K562 (cell line): Measurements from ENCODE around the gene ANAPC16. TPM values are rescaled to one million over a fixed set of nuclear protein-coding genes. Genes with fewer than 3 reads are reported as not detected.

Source experiments
- BACH1 ChIP-seq: fragments of 200-800 bp; sonication (Bioruptor generic); IDR thresholded peaks from 2 replicates; pipeline ENCODE4 v1.6.1; 2016; ENCODE audit warnings: missing genetic modification characterization, missing compliant biosample characterization
- BCOR ChIP-seq: fragments of 450-650 bp; IDR thresholded peaks from 2 replicates; pipeline ENCODE4 v1.6.1; 2016
- BRD4 ChIP-seq: fragments of 200-600 bp; sonication (generic); IDR thresholded peaks from 2 replicates; pipeline ENCODE4 v1.6.1; 2017; ENCODE audit warnings: inconsistent platforms
- CAMTA2 ChIP-seq: fragments of 250-450 bp; sonication (Bioruptor Pico); conservative IDR thresholded peaks from 2 replicates; pipeline ENCODE4 v1.5.1; 2022
- CCAR2 ChIP-seq: fragments of 200-400 bp; formaldehyde crosslinking; IDR thresholded peaks from 2 replicates; pipeline ENCODE4 v1.6.1; 2017; ENCODE audit warnings: mild to moderate bottlenecking, low read depth, low read length
- ELF1 ChIP-seq: fragments of 200-800 bp; sonication (Bioruptor generic); IDR thresholded peaks from 2 replicates; pipeline ENCODE4 v1.6.1; 2016; ENCODE audit warnings: missing genetic modification characterization, missing compliant biosample characterization
- FOXJ2 ChIP-seq: fragments of 200-800 bp; sonication (Bioruptor generic); IDR thresholded peaks from 2 replicates; pipeline ENCODE4 v1.6.1; 2016; ENCODE audit warnings: missing genetic modification characterization, missing compliant biosample characterization
- KAT7 ChIP-seq: sonication (generic); formaldehyde crosslinking; IDR thresholded peaks from 2 replicates; pipeline ENCODE4 v1.8.0; 2022; ENCODE audit warnings: missing genetic modification reagents, mild to moderate bottlenecking, borderline replicate concordance
- LCOR ChIP-seq: sonication (generic); formaldehyde crosslinking; IDR thresholded peaks from 2 replicates; pipeline ENCODE4 v1.8.0; 2022; ENCODE audit warnings: mild to moderate bottlenecking, missing genetic modification reagents
- MED1 ChIP-seq: sonication (generic); formaldehyde crosslinking; IDR thresholded peaks from 2 replicates; pipeline ENCODE4 v1.8.1; 2023; ENCODE audit warnings: missing genetic modification reagents, borderline replicate concordance
- MIER1 ChIP-seq: fragments of 450-650 bp; IDR thresholded peaks from 2 replicates; pipeline ENCODE4 v1.6.1; 2016; ENCODE audit warnings: antibody characterized with exemption, mild to moderate bottlenecking, low read depth
- NBN ChIP-seq: fragments of 450-650 bp; IDR thresholded peaks from 2 replicates; pipeline ENCODE4 v1.6.1; 2016; ENCODE audit warnings: low read depth, mild to moderate bottlenecking
- NELFE ChIP-seq: IDR thresholded peaks from 2 replicates; pipeline ENCODE4 v1.6.1; 2011; ENCODE audit warnings: mild to moderate bottlenecking; ENCODE audit not compliant: insufficient read depth, insufficient read length
- NR2C1 ChIP-seq, 2 experiments: fragments of 450-650 bp; IDR thresholded peaks; 2 replicates each; pipeline ENCODE4 v1.6.1; 2017; ENCODE audit warnings: mild to moderate bottlenecking in 2 of 2, antibody characterized with exemption in 1 of 2, inconsistent platforms in 1 of 2, missing compliant biosample characterization in 1 of 2, missing genetic modification characterization in 1 of 2
- OTX1 ChIP-seq: fragments of 450-650 bp; formaldehyde crosslinking; IDR thresholded peaks from 2 replicates; pipeline ENCODE4 v1.4.0; 2022; ENCODE audit warnings: mild to moderate bottlenecking
- PTBP1 ChIP-seq: fragments of 200-400 bp; formaldehyde crosslinking; IDR thresholded peaks from 2 replicates; pipeline ENCODE4 v1.6.1; 2017; ENCODE audit warnings: low read depth, low read length
- PTRF ChIP-seq: fragments of 450-650 bp; IDR thresholded peaks from 2 replicates; pipeline ENCODE4 v1.6.1; 2016; ENCODE audit warnings: mild to moderate bottlenecking, missing genetic modification characterization, missing compliant biosample characterization
- SMC3 ChIP-seq: conservative IDR thresholded peaks from 2 replicates; pipeline ENCODE4 v1.6.1; 2011; ENCODE audit warnings: low read depth, low read length, improper control_type of control experiment; ENCODE audit not compliant: insufficient read depth
- ZNF274 ChIP-seq: IDR thresholded peaks from 2 replicates; pipeline ENCODE4 v1.6.1; 2011; ENCODE audit warnings: low read depth, mild to moderate bottlenecking, low read length, moderate library complexity, borderline replicate concordance
- ZNF644 ChIP-seq: fragments of 200-800 bp; sonication (Bioruptor generic); IDR thresholded peaks from 2 replicates; pipeline ENCODE4 v1.6.1; 2016; ENCODE audit warnings: low read depth, missing genetic modification characterization, missing compliant biosample characterization
- ZNF696 ChIP-seq: fragments of 250-450 bp; sonication (Bioruptor Pico); conservative IDR thresholded peaks from 2 replicates; pipeline ENCODE4 v1.4.0; 2020; ENCODE audit warnings: mild to moderate bottlenecking, moderate library complexity
- polyA plus RNA-seq, 8 experiments: library from polyadenylated mRNA; depleted of rRNA in 4 of 8; stranded (reverse) in 5 of 8; unstranded in 3 of 8; fragments of >200 nt; fragmentation: Nextera tagmentation in 2 of 8; fragmentation: Illumina TruSeq in 1 of 8; extraction: Ambion mirVana in 2 of 8; extraction: Trizol in 1 of 8; gene quantifications; 2 replicates each; pipeline versions ENCODE4 v1.2.1 to v1.2.3, GENCODE V29; 2011 to 2014; ENCODE audit warnings: inconsistent platforms in 1 of 8, missing spikeins in 1 of 8
- total RNA-seq, 7 experiments: library from RNA; depleted of rRNA in 6 of 7; stranded (reverse); fragments of >200 nt in 6 of 7; fragmentation: Illumina TruSeq in 2 of 7; extraction: Trizol in 2 of 7; gene quantifications; 2 replicates each; pipeline versions ENCODE4 v1.2.1 to v1.2.3, GENCODE V29; 2011 to 2021; ENCODE audit warnings: low replicate concordance in 1 of 7
- TF ChIP-seq, protein P1 (sequence below): fragments of 250-450 bp; sonication (Bioruptor Pico); IDR thresholded peaks from 2 replicates; pipeline ENCODE4 v1.8.0; 2022; ENCODE audit warnings: moderate library complexity, mild to moderate bottlenecking, inconsistent platforms
- TF ChIP-seq, protein P2 (sequence below): fragments of 250-450 bp; sonication (Bioruptor Pico); IDR thresholded peaks from 2 replicates; pipeline ENCODE4 v1.9.0; 2021; ENCODE audit warnings: mild to moderate bottlenecking
- TF ChIP-seq, protein P3 (sequence below), 2 experiments: IDR thresholded peaks; 2 replicates each; pipeline ENCODE4 v1.6.1; 2012; ENCODE audit warnings: improper control_type of control experiment in 2 of 2, low read depth in 2 of 2, low read length in 2 of 2, borderline replicate concordance in 1 of 2
- TF ChIP-seq, protein P4 (sequence below), 2 experiments: fragments of 450-650 bp; conservative IDR thresholded peaks; 2 replicates each; pipeline ENCODE4 v1.6.1; 2017; ENCODE audit warnings: mild to moderate bottlenecking in 2 of 2, moderate library complexity in 2 of 2

The ANAPC16 gene
- total and polyA plus RNA-seq, 9 of the 15 experiments (the other 6 are each of a cell fraction or from before 2014, with no cell fraction given) = 42.6 to 208 (median 108) TPM

DNA sequence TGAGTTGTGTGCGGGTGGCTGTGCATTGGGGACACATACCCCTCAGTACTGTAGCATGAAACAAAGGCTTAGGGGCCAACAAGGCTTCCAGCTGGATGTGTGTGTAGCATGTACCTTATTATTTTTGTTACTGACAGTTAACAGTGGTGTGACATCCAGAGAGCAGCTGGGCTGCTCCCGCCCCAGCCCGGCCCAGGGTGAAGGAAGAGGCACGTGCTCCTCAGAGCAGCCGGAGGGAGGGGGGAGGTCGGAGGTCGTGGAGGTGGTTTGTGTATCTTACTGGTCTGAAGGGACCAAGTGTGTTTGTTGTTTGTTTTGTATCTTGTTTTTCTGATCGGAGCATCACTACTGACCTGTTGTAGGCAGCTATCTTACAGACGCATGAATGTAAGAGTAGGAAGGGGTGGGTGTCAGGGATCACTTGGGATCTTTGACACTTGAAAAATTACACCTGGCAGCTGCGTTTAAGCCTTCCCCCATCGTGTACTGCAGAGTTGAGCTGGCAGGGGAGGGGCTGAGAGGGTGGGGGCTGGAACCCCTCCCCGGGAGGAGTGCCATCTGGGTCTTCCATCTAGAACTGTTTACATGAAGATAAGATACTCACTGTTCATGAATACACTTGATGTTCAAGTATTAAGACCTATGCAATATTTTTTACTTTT lies 59.7 kb downstream of the ANAPC16 start (continued):
- no peak for TF ChIP-seq NR2C1 (IDR thresholded peaks at IDR 0.05)
- TF ChIP-seq NR2C1 (tag; IDR thresholded peaks at IDR 0.05) = peak; percentile 91
- TF ChIP-seq KAT7 = peak; percentile 66; the same call in 1 of the 2 replicates
- TF ChIP-seq BACH1 (tag) = no peak
- no peak for TF ChIP-seq SMC3
- TF ChIP-seq, protein P1, sequence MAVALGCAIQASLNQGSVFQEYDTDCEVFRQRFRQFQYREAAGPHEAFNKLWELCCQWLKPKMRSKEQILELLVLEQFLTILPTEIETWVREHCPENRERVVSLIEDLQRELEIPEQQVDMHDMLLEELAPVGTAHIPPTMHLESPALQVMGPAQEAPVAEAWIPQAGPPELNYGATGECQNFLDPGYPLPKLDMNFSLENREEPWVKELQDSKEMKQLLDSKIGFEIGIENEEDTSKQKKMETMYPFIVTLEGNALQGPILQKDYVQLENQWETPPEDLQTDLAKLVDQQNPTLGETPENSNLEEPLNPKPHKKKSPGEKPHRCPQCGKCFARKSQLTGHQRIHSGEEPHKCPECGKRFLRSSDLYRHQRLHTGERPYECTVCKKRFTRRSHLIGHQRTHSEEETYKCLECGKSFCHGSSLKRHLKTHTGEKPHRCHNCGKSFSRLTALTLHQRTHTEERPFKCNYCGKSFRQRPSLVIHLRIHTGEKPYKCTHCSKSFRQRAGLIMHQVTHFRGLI (CRISPR knock-in tag) = no peak
- TF ChIP-seq NBN = no peak
- TF ChIP-seq, protein P2, sequence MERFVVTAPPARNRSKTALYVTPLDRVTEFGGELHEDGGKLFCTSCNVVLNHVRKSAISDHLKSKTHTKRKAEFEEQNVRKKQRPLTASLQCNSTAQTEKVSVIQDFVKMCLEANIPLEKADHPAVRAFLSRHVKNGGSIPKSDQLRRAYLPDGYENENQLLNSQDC (CRISPR knock-in tag) = no peak
- TF ChIP-seq OTX1 = peak; percentile 94
- TF ChIP-seq NELFE = no peak
- TF ChIP-seq BCOR = no peak
- TF ChIP-seq MIER1 = no peak
- TF ChIP-seq MED1 (CRISPR knock-in tag) = no peak
- TF ChIP-seq BRD4 = no peak; the same call in 1 of the 2 replicates
- TF ChIP-seq, protein P3, sequence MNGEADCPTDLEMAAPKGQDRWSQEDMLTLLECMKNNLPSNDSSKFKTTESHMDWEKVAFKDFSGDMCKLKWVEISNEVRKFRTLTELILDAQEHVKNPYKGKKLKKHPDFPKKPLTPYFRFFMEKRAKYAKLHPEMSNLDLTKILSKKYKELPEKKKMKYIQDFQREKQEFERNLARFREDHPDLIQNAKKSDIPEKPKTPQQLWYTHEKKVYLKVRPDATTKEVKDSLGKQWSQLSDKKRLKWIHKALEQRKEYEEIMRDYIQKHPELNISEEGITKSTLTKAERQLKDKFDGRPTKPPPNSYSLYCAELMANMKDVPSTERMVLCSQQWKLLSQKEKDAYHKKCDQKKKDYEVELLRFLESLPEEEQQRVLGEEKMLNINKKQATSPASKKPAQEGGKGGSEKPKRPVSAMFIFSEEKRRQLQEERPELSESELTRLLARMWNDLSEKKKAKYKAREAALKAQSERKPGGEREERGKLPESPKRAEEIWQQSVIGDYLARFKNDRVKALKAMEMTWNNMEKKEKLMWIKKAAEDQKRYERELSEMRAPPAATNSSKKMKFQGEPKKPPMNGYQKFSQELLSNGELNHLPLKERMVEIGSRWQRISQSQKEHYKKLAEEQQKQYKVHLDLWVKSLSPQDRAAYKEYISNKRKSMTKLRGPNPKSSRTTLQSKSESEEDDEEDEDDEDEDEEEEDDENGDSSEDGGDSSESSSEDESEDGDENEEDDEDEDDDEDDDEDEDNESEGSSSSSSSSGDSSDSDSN (IDR thresholded peaks at IDR 0.05; ENCODE audit: borderline replicate concordance in 1 of 2, low read depth in 2 of 2, low read length in 2 of 2) = peak in 1 of 2 experiments; percentile 70; a peak in 2 of 4 replicates
- TF ChIP-seq, protein P4, sequence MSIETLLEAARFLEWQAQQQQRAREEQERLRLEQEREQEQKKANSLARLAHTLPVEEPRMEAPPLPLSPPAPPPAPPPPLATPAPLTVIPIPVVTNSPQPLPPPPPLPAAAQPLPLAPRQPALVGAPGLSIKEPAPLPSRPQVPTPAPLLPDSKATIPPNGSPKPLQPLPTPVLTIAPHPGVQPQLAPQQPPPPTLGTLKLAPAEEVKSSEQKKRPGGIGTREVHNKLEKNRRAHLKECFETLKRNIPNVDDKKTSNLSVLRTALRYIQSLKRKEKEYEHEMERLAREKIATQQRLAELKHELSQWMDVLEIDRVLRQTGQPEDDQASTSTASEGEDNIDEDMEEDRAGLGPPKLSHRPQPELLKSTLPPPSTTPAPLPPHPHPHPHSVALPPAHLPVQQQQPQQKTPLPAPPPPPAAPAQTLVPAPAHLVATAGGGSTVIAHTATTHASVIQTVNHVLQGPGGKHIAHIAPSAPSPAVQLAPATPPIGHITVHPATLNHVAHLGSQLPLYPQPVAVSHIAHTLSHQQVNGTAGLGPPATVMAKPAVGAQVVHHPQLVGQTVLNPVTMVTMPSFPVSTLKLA (conservative IDR thresholded peaks at IDR 0.05) = no peak
- no peak for TF ChIP-seq ZNF274
- no peak for TF ChIP-seq CCAR2
- TF ChIP-seq ELF1 = no peak
- TF ChIP-seq CAMTA2 (CRISPR knock-in tag) = no peak
- TF ChIP-seq ZNF644 (tag) = no peak
- TF ChIP-seq FOXJ2 (tag) = no peak; the same call in none of the 2 replicates
- no peak for TF ChIP-seq PTRF (tag)
- TF ChIP-seq PTBP1 = no peak
- TF ChIP-seq ZNF696 (CRISPR knock-in tag) = no peak
- peak; percentile 85 for TF ChIP-seq LCOR (CRISPR knock-in tag)
